HG03460 (cell line): ENCODE data around the gene LRCH3.

ENCODE experiments used
- ATAC-seq: cut with Tn5 transposase; IDR thresholded peaks from one replicate; pipeline ENCODE4 v1.9.1; 2021; ENCODE audit not compliant: unreplicated experiment

Gene LRCH3

DNA sequence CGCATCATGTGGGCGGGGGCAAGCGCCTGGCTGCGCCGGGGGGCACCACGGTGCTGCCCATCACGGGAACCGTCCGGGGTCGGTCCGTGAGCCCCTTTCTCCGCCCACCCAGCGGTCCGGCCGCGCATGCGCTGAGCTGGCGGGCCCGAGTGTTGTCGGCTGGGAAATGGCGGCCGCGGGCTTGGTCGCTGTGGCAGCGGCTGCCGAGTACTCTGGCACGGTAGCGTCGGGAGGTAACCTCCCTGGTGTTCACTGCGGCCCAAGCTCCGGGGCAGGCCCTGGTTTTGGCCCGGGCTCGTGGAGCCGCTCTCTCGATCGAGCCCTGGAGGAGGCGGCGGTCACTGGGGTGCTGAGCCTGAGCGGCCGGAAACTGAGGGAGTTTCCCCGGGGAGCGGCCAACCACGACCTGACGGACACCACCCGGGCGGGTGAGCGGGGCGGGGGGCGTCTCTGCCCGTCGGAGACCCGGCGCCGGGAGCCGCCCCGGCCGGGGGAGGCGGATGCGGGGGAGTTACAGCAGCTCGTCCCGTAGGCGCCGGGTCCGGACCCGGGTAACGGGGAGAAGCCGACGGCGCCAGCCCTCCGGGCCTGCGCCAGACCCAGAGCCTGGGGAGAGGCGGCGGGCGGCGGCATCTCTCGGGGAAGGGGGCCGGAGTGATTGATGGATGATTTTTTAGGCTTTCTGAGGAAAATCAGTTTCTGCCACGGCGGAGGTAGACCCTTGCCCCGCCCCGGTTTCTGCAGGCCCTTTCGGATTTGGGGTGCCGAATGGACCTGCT is at the start of gene LRCH3:
Gene LRCH3, plus strand, starts transcription at position 142 of the 779 bp plus-strand sequence. Its CDS starts 25 bp downstream, at position 167.
- peak; percentile 71 for ATAC-seq

DNA sequence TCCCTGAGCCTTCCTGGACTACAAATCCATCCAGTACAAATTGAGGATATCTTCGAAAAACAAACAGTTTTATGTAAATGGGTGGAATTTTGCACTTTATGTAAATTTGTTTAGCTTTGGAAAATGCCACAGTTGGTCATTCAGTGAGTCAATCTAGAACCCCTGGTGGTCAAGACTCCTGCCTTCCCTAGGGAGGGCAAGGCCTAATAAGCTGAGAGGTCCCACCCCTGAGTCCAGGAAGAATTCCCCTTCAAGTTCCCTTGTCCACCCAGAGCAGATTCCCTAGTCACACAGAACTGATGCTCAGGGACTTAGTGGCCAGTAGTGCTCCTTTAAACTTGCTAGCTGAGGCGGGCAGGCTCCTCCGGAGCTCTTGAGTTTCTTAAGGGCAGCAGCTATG is 48.3 kb upstream of the LRCH3 start:
- no peak for ATAC-seq

- ATAC-seq: no peak
Measured at GRCh38 chr3:197746209-197746608, 44.8 kb upstream of the LRCH3 start.

- ATAC-seq: no peak
Measured at GRCh38 chr3:197746801-197747237, 44.2 kb upstream of the LRCH3 start.

DNA sequence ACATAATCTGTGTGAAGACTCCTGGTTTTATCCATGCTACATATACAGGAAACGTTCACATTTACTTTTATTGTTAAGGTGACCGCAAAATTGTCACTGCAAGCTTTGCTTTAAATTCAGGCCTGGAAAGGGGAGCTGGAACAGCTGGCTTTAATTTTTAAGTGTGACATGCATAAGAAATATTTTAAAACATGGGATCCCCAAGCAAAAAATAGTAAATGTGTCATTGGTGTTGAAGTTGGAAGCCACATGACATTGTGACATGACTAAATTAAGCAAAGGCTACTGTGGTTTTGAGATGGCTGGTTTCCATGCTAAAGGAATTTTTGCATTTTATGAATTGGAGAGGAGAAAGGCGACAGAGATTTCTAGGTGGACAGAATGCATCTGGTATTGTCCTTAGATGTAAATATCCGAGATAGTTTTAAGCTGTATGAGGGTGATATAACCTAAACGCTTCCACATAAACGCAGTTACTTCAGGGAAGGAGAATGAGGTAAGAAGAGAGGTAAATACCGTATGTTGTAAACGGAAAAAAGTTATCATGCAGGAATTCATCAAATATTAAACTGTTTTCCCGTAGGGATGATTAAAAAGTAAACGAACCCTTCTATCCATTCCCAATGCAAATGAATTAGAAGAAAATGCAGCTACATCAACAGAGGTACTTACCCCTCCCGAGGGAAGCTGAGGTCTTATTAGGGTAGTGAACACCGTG is 42.3 kb upstream of the LRCH3 start:
- no peak for ATAC-seq

DNA sequence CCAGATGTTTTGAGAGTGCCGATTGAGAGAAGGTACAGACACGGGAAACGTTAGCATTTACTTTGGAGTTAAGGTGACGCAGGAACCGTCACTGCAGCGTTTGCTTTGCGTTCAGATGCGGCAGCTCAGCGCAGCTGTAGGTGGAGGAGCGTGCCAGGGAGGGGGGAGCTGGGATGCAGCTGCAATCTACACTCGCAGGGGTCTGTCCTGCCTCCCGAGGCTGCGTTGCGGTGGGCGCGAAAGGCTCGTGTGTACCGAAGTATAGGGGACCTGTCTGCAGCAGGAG is 41.8 kb upstream of the LRCH3 start:
- peak; percentile 35 for ATAC-seq

DNA sequence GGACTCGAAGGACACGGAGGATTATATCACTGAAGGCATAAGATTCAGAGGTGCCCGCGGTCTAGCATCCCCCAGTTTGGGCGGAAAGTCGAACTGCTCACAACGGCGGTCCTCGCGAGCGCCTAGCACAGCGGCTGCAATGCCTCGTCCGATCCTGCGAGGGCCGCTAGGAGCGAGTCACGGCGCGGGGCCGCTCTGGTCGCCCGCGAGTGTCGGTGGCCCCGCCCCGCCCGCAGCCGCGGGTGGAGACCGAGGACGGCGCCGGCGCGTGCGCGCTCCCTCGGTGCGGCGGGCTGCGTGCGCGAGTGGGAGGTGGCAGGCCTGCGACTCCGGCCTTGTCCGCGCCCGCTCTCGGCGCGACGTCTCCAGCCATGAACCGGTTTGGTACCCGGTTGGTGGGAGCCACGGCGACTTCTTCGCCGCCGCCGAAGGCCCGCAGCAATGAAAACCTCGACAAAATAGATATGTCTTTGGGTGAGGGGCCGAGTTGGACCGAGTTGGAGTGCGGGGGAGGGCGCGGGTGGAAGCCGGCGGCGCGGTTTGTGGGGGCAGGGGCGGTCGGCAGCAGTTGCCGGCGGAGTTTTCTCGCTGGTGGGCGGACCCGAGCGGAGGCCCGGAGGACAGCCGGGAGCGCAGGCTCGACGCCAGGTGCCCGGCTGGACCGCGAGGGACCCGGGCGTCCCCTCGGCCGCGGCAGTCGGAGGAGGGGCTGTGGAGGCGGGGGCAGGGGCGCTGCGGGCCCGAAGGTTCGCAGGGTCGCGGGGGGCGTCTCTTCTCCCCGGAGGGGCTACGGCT is 41.3 kb upstream of the LRCH3 start, which contains the start of gene FYTTD1:
Gene FYTTD1, plus strand, starts transcription at position 283 of the 795 bp plus-strand sequence. Its CDS starts 89 bp downstream, at position 372.
- peak; percentile 76 for ATAC-seq

DNA sequence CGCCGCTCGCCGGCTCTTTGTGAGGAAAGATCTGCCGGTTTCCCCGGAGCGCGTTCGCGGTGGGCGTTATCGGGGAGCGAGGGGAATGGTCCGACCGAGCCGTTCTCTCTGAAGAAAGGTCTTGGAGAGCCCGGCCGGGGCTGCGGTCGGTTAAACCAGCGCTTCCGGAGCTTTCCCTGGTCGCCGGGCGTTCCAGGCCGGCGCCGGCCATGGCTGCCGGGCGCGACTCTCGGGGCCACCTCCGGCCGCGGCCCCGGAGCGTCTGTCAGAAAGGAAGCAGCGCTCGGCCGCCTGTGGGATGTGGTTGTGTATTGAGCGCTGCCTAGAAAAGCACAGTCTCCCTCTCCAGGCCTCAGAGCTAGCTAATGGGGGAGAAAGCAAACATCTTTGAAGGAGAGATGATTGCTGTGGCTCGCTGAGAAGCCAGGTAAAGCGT is 40.6 kb upstream of the LRCH3 start:
- peak; percentile 37 for ATAC-seq

- ATAC-seq: no peak
Measured at GRCh38 chr3:197750858-197751737, 40.0 kb upstream of the LRCH3 start.

- no peak for ATAC-seq
Measured at GRCh38 chr3:197752107-197752506, 38.9 kb upstream of the LRCH3 start.

GRCh38 chr3:197753263-197753662 is 37.8 kb upstream of the LRCH3 start:
- ATAC-seq: no peak

DNA sequence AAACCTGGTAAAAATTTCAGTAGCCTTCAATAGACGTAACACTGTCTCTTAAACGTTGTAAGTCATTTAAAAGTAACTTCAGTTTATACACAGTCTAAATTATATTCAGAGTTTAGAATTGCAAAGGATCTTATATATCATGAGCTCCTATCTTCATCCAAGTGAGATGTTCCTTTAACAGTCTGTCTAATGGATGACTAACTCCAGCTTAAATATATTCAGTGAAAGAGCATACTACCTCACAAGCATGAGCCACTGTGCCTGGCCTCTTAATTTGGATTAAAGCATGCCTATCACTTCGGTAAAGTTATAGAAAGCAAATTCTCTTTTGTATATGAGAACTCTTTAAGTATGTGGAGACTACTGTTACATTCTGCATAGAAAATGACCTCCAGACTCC is 34.4 kb upstream of the LRCH3 start:
- ATAC-seq: no peak

DNA sequence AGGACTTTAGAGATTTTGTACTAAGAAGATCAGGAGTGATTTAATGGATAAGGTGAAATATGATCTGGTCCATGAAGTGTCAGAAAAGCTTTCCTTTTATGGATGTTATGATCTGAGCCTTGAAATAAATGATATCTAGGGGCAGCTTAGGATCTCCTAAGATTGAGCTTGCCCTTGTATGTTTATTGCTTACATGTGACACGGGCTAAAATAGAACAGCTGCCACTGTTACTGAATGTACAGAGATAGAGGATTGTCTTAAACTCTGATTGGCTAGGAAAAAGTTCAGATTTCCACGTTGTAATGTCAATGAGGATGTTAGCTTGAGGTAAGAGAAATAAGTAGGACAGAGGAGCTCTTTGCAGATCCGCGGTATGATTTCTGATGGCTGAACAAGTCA is 32.5 kb upstream of the LRCH3 start:
- ATAC-seq: no peak

DNA sequence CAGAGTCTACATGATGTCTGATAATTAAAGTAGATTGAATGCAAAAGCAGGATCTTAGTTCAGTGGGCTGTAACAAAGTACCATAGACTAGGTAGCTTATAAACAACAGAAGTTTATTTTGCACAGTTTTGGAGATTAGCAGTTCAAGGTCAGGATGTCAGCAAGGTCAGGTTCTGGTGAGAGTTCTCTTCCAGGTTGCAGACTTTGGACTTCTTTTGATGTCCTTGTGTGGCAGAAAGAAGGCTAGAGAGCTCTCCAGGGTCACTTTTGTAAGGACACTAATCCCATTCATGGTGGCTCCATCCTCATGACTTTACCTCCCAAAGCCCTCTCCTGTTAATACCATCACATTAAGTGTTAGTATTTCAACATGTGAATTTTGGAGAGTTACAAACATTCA is 29.3 kb upstream of the LRCH3 start:
- ATAC-seq: no peak

- ATAC-seq: no peak
Measured at GRCh38 chr3:197775317-197775716, 15.7 kb upstream of the LRCH3 start.

DNA sequence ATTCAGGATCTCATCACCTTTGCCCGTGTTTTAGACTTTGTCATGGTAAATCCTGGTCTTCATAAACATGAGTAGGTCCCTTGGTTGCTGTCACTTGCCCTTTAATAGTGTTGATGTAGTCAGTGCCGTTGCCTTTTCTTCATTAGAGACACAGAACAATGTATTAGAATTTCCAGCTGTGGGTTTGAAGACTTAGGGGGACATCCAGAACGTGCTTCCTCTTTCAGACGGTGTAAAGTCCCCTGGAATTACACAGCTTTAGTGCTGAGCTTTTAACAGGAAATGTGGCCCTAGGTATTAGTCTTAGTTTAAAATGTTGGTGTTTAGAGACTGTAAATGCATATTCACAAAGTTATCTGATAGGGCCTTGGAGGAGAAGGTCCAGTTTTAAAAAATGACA is 8.8 kb upstream of the LRCH3 start:
- ATAC-seq: no peak

GRCh38 chr3:197784019-197784585 is 7.0 kb upstream of the LRCH3 start:
- ATAC-seq: no peak

GRCh38 chr3:197787412-197787811 is 3.6 kb upstream of the LRCH3 start:
- ATAC-seq: no peak

DNA sequence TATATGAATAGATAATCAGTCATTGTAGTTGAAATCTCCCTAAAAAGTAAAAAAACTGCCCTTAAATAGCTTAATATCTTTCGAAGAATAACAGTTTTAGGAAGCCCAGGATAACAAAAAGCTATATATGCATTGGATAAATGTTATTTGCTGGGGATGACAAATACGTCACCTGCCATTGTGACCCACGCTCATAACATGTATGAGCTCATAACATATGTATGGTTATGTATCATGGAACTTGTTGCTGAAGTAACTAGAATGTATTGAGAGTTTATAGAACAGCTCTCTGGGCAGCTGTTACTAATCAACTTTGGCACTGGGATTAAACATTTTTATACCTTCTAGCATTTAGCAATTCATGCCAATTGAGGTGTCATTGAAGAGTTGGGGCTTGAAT is 1.7 kb upstream of the LRCH3 start:
- ATAC-seq: no peak

DNA sequence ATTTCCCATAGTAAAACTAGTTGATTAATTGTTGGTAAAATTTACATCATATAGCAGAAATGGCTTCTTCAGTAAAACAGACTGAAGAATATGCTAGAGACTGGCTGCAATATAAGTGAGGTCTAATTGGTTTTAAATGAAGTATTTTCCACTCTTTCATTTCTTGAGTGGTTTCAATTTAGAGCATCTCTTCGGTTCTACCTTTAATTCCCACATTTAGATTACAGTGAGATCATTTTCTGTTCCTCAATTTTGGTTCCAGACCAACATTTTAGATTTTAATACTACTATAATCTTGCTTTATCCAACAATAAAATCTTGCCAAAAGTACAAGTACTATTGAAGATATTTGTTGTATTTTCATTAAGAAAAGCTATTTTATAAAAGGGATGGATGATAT is 1.0 kb upstream of the LRCH3 start:
- ATAC-seq: no peak
